ENCODE data around the gene EFNB2. TPM values are rescaled to one million over a fixed set of nuclear protein-coding genes. Genes with fewer than 3 reads are reported as not detected.

Gene EFNB2
- total and polyA plus RNA-seq, 2 donors from 2014 or later = 12.7 to 32.8 TPM

DNA sequence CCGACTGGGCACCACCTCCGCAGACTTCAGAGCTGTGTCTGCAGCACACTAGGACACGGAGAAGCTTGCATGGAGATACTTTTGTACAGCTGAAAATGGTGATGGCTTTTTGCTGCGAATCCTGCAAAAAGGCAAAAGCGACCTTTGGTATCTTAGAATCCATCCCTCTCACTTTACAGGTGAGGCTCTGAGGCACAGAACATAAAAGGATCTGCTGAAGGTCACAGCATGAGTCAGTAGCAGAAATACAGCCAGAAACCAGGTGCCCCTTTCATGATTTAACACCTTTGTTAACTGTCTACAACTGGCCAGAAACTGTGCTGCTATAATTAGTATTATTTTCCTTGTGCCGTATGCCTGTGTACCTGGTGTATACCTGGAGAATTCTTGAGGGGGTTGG is 48.3 kb downstream of the EFNB2 start:
- H3K27me3 ChIP-seq (ENCODE audit: control insufficient read depth, insufficient read depth, low read length) = no peaks in the 10 kb centered on the region
- H3K9ac ChIP-seq (ENCODE audit: low read length in 3 of 3) = no peak overlapping the region
- H3K36me3 ChIP-seq (ENCODE audit: control insufficient read depth in 2 of 3, insufficient read depth in 3 of 3, low read length in 3 of 3) = no peaks in the 10 kb centered on the region
- TF ChIP-seq, protein P1, sequence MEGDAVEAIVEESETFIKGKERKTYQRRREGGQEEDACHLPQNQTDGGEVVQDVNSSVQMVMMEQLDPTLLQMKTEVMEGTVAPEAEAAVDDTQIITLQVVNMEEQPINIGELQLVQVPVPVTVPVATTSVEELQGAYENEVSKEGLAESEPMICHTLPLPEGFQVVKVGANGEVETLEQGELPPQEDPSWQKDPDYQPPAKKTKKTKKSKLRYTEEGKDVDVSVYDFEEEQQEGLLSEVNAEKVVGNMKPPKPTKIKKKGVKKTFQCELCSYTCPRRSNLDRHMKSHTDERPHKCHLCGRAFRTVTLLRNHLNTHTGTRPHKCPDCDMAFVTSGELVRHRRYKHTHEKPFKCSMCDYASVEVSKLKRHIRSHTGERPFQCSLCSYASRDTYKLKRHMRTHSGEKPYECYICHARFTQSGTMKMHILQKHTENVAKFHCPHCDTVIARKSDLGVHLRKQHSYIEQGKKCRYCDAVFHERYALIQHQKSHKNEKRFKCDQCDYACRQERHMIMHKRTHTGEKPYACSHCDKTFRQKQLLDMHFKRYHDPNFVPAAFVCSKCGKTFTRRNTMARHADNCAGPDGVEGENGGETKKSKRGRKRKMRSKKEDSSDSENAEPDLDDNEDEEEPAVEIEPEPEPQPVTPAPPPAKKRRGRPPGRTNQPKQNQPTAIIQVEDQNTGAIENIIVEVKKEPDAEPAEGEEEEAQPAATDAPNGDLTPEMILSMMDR (IDR thresholded peaks at IDR 0.05; ENCODE audit: borderline replicate concordance, extremely low read depth, insufficient read depth) = no peak
- H3K27ac ChIP-seq (ENCODE audit: low read depth in 2 of 2, low read length in 2 of 2) = no peak overlapping the region
- intact Hi-C loops (cut with DNase I) = no loop called here
- H3K4me3 ChIP-seq (ENCODE audit: low read length in 3 of 3) = no peak overlapping the region
- FAIRE-seq (no peak), DNase-seq (no peak)
- H3K4me1 ChIP-seq (ENCODE audit: control insufficient read depth in 2 of 3, insufficient read depth in 2 of 3, low read depth in 1 of 3, low read length in 3 of 3) = no peaks in the 10 kb centered on the region
- H3K9me3 ChIP-seq (ENCODE audit: control insufficient read depth in 2 of 3, insufficient read depth in 1 of 3, low read length in 3 of 3) = no peaks in the 10 kb centered on the region

DNA sequence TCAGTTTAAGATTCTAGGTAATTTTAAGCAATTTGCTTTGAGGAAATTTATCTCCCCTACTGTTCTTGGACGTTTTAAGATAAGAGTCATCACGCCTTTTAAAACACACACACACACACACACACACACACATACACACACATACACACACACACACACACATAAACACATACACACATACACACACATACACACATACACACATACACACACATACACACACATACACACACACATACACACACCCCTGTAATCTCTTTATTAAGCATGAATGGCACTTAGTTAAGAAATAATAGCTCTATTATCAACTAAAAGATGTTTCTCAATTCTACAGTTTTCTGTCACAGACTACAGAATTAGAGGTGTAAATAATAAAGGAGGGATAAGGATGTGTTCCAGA is 49.2 kb downstream of the EFNB2 start:
- Histone ChIP-seq H3K27ac (ENCODE audit: low read depth in 2 of 2, low read length in 2 of 2) (no peak overlapping the region), H3K4me1 (ENCODE audit: control insufficient read depth in 2 of 3, insufficient read depth in 2 of 3, low read depth in 1 of 3, low read length in 3 of 3) (no peaks in the 10 kb centered on the region), H3K9ac (ENCODE audit: low read length in 3 of 3) (no peak overlapping the region), H3K4me3 (ENCODE audit: low read length in 3 of 3) (no peak overlapping the region), H3K9me3 (ENCODE audit: control insufficient read depth in 2 of 3, insufficient read depth in 1 of 3, low read length in 3 of 3) (no peaks in the 10 kb centered on the region), H3K27me3 (ENCODE audit: control insufficient read depth, insufficient read depth, low read length) (no peaks in the 10 kb centered on the region), H3K36me3 (ENCODE audit: control insufficient read depth in 2 of 3, insufficient read depth in 3 of 3, low read length in 3 of 3) (no peaks in the 10 kb centered on the region)
- TF ChIP-seq, protein P1 (IDR thresholded peaks at IDR 0.05; ENCODE audit: borderline replicate concordance, extremely low read depth, insufficient read depth) = no peak
- intact Hi-C loops (cut with DNase I) = no loop called here
- no peak for FAIRE-seq
- no peak for DNase-seq

DNA sequence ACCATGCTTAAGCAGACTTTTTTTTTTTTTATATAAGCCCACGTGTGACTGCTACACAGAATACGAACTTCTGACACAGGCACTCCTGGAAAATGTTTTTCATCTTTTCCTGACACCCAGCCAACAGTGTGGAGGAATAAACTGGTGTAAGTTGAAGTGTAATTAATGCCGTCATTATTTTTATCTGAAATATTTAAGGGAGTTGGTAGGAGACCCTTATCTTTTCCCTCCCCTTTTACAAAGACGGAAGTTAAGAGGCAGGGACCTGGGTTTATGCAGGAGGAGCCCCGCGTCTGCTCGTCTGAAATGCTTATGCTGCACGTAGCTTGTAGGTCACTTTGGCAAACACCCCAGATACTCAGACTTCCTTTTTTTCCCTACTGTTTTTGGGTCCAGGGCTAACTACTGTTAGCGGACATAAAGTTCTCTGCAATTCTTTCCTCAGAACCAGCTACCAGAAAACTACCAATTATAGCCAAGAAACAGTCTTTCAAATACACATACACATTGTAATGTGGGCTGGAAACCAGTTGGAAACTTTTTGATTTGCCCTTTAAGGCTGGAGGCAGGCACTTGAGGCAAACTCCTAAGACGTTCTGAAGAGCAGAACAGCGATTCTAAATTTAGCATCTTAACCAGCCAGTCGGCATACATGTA is 50.8 kb downstream of the EFNB2 start:
- intact Hi-C loops (cut with DNase I) = no loop called here
- Histone ChIP-seq H3K27ac (ENCODE audit: low read depth in 2 of 2, low read length in 2 of 2) (no peak overlapping the region), H3K36me3 (ENCODE audit: control insufficient read depth in 2 of 3, insufficient read depth in 3 of 3, low read length in 3 of 3) (no peaks in the 10 kb centered on the region), H3K4me3 (ENCODE audit: low read length in 3 of 3) (no peak overlapping the region), H3K4me1 (ENCODE audit: control insufficient read depth in 2 of 3, insufficient read depth in 2 of 3, low read depth in 1 of 3, low read length in 3 of 3) (no peaks in the 10 kb centered on the region), H3K9me3 (ENCODE audit: control insufficient read depth in 2 of 3, insufficient read depth in 1 of 3, low read length in 3 of 3) (no peaks in the 10 kb centered on the region), H3K27me3 (ENCODE audit: control insufficient read depth, insufficient read depth, low read length) (no peaks in the 10 kb centered on the region), H3K9ac (ENCODE audit: low read length in 3 of 3) (no peak overlapping the region)
- FAIRE-seq (no peak), DNase-seq (peak in 1 of 5 donors; percentile 33)
- TF ChIP-seq, protein P1 (IDR thresholded peaks at IDR 0.05; ENCODE audit: borderline replicate concordance, extremely low read depth, insufficient read depth) = no peak

DNA sequence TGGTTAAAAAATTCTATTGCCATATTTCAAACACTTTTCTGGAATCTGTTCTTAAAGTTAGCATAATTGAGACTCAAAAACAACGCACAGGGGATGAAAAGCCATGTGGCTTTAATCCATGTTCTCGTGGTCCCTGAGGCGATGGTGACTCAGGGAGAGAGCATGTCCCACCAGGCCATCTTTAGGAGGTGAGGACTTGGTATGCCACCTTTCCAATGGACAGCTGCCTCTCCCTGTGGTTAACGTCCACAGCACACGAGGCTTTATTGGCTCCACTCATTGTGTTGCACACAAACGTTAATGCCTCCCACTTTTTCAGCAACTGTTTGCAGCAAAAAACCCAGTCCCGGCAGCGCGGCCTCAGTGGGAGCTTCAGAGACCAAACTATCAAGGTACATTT is 51.4 kb downstream of the EFNB2 start:
- DNase-seq (no peak), FAIRE-seq (no peak)
- intact Hi-C loops (cut with DNase I) = no loop called here
- Histone ChIP-seq H3K27me3 (ENCODE audit: control insufficient read depth, insufficient read depth, low read length) (no peaks in the 10 kb centered on the region), H3K4me1 (ENCODE audit: control insufficient read depth in 2 of 3, insufficient read depth in 2 of 3, low read depth in 1 of 3, low read length in 3 of 3) (no peaks in the 10 kb centered on the region), H3K9ac (ENCODE audit: low read length in 3 of 3) (no peak overlapping the region), H3K27ac (ENCODE audit: low read depth in 2 of 2, low read length in 2 of 2) (no peak overlapping the region), H3K9me3 (ENCODE audit: control insufficient read depth in 2 of 3, insufficient read depth in 1 of 3, low read length in 3 of 3) (no peaks in the 10 kb centered on the region), H3K4me3 (ENCODE audit: low read length in 3 of 3) (no peak overlapping the region), H3K36me3 (ENCODE audit: control insufficient read depth in 2 of 3, insufficient read depth in 3 of 3, low read length in 3 of 3) (no peaks in the 10 kb centered on the region)
- TF ChIP-seq, protein P1 (IDR thresholded peaks at IDR 0.05; ENCODE audit: borderline replicate concordance, extremely low read depth, insufficient read depth) = no peak
